Measurements from ENCODE around the gene TARP.

The TARP gene

GRCh38 chr7:38273286-38273995 is at the start of gene TARP:
TARP (minus strand) TSS chr7:38273636.
- DNase-seq (ENCODE audit: low read depth) = no peak

DNA sequence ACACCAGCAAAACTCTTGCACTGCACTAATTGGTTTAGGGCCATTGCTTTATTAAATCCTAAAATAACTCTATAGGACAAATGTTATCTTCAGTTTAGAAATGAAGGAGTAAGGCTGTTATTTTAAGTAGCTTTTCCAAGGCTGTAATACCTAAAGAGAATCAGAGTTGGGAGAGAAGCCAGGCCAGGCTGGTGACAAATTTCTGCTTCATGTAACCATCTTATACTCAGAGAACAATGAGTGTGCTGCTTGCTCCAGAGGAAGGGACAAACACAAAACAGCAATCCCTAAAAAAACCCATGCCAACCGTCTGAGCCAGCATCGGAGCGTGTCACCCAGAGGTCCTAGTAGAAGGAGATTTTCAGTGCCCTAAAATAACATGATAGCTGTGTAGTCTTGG is 49.7 kb upstream of the TARP start:
- DNase-seq (ENCODE audit: low read depth) = no peak

DNA sequence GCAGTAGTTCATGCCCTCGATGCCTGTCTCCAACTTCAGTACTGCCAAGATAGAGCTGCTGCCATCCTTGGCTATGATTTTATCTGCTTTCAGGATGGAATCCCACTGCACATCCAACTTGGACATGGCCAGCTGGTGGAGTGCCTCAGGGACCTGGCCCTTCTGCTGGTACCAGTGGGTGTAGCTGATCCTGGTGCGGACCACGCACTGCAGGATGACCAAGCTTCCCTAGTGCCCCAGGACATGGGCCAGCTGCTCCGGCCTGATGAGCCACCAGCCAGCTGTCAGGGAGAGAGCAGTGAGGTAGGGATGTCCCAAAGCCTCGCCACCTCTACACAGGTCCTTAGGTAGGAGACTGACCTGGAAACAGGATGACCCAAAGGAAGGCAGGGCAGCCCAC is 49.0 kb upstream of the TARP start:
- DNase-seq (ENCODE audit: low read depth) = no peak

DNA sequence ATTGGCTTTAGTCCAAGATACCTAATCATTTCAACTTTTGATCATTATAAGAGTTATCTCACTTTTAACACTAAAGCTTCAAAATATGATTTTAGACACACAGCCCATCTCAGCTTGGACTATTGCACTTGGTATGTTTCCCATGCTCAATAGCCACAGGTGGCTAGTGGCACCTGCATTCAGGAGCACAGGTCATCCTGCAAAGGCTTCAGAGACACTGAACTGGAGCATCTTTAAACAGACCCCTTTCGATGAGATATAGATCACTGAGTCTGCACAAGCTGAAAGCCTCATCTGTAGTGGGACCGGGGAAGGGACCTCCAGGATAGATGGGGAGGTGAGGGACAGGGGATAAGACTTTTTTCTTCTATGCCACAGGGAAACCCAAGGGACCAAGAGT is 48.5 kb upstream of the TARP start:
- no peak for DNase-seq (ENCODE audit: low read depth)

GRCh38 chr7:38321515-38321944 is 48.1 kb upstream of the TARP start:
- DNase-seq (ENCODE audit: low read depth) = no peak

GRCh38 chr7:38321050-38321449 is 47.6 kb upstream of the TARP start:
- no peak for DNase-seq (ENCODE audit: low read depth)

- no peak for DNase-seq (ENCODE audit: low read depth)
Measured at GRCh38 chr7:38319873-38320272, 46.4 kb upstream of the TARP start.

- no peak for DNase-seq (ENCODE audit: low read depth)
Measured at GRCh38 chr7:38318803-38319416, 45.5 kb upstream of the TARP start.

DNA sequence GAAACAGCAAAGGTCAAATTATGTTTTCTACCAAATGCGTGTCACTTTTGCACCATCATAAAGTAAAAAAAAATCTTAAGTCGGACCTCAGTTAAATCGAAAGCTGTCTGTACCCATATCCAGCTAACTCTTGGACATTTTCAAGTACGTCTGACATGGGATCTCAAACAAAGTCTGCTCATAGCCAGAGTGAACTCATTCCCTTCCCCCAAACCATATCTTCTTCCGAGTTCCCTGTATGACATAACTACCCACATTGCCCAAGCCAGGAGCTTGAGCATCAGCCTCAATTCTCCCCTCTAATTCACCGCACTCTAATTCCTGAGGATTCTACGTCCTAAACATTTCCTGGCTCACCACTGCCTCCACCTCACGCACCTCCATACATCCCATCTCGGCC is 44.8 kb upstream of the TARP start:
- DNase-seq (ENCODE audit: low read depth) = no peak

GRCh38 chr7:38317515-38317914 is 44.1 kb upstream of the TARP start:
- no peak for DNase-seq (ENCODE audit: low read depth)

DNA sequence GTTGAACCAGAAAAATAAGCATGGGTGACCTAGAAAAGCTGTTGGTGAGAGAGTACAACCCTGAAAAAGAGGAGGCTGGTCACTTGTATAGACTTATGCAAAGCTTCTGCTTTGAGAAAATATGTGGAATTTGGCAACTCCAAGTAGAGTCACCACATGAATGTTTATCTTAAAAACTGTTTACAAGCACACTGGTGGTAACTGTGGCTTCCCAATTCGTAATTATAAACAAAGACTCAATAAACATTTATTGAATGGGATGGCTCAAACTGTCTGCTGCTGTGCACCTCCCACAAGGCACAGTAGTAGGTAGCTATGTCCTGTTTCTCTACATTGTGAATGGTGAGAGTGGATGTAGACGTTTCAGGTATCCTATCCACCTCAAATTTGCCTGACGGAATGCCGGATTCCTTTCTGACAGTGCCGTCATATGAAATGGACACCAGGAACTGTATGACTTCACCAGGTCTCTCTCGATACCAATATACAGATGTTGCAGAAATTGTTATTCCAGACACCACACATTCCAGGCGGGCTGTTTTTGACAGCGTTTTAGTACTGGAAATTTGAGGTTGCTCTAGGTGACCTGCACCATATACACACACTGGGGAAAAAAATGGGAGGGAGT is 43.4 kb upstream of the TARP start:
- DNase-seq (ENCODE audit: low read depth) = no peak

DNA sequence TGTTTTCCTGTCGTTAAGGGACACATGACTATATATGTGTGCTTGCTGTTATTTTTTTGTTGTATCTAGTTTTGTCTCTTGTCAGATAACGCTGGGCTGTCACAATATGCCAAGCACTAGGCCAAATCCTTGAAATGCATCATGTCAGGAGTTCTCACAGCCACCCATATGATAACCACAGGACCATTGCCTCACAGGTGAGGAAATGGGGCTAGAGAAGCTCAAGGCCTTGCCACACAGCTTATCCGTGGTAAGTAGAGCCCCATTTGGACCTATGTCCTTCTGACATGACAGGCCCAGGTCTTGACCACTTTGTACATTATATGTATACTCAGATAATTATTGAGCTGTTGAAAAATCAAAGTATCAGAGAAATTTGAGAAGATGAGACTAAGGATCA is 42.0 kb upstream of the TARP start:
- DNase-seq (ENCODE audit: low read depth) = no peak

- no peak for DNase-seq (ENCODE audit: low read depth)
Measured at GRCh38 chr7:38312821-38313220, 39.4 kb upstream of the TARP start.

DNA sequence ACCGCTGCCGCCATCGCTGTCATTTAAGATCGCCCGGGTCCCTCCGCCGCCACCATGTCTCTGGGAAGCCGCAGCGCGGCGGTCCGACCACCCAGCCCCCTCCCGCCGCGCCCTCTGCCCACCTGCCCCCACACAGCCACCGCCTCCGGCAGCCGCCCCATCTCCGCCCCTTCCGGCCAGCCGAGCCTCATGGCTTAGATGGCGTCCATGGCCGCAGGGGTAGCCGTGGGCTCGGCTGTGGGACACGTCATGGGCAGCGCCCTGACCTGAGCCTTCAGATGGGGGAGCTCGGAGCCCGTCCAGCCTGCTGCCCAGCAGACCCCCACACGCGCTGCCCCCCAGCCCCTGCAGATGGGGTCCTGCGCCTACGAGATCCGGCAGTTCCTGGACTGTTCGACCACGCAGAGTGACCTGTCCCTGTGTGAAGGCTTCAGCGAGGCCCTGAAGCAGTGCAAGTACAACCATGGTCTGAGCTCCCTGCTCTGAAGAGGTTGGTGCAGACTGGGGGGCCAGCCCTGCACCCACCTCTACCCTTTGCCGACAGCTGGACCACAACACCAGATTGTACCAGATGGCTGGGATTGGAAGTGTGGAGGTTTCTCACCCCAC is 38.0 kb upstream of the TARP start:
- no peak for DNase-seq (ENCODE audit: low read depth)

GRCh38 chr7:38310591-38311101 is 37.2 kb upstream of the TARP start:
- DNase-seq (ENCODE audit: low read depth) = no peak

DNA sequence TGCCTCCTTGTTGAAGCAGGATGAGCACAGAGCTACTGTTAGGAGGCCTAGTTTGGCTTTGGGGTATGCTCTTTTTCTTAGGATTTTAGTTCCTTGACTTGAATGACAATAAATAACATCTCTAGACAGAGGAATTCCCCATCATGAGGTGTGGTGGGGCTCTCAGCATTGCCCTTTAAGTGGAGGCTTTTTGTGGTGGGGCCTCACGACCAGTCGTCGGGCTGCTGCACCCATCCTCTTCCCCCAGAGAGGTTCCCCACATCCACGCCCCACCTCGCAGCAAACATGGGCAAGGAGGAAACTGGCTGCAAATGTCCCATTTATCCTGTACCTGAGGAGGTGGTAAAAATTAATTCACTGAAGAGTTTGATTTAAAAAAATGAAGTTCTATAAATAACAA is 36.1 kb upstream of the TARP start:
- no peak for DNase-seq (ENCODE audit: low read depth)

- DNase-seq (ENCODE audit: low read depth) = no peak
Measured at GRCh38 chr7:38308140-38308539, 34.7 kb upstream of the TARP start.

- DNase-seq (ENCODE audit: low read depth) = no peak
Measured at GRCh38 chr7:38307640-38308039, 34.2 kb upstream of the TARP start.

DNA sequence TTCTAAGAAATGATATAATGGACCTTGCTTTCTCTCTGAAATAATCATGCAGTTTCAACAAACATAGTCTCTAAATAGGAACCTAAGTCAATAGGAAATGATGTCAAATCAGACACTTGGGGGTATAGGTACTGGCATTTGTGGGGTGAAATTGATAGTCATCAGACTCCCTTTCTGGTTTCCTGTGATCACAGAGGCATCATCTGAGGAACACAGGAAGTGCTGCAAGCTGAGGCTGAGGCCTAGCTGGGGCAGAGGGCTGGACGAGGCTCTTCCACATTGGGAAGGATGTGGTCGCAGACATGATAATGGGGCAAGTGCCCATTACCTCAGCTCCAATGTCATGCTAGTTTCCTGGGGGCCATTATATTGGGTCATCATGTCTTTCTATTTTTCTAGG is 33.5 kb upstream of the TARP start:
- DNase-seq (ENCODE audit: low read depth) = no peak

DNA sequence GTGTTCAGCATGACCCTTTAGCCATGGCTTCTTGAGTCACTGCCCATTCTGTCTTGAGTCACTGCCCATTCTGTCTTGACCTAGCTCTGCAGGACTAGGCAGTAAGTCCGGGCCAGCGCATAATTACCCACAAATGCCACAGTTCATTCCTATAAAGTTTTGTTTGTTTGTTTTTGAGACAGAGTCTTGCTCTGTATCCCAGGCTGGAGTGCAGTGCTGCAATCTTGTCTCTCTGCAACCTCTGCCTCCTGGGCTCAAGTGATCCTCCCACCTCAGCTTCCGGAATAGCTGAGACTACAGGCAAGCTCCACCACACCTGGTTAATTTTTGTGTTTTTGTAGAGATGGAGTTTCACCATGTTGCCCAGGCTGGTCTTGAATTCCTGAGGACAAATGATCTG is 32.7 kb upstream of the TARP start:
- DNase-seq (ENCODE audit: low read depth) = no peak

DNA sequence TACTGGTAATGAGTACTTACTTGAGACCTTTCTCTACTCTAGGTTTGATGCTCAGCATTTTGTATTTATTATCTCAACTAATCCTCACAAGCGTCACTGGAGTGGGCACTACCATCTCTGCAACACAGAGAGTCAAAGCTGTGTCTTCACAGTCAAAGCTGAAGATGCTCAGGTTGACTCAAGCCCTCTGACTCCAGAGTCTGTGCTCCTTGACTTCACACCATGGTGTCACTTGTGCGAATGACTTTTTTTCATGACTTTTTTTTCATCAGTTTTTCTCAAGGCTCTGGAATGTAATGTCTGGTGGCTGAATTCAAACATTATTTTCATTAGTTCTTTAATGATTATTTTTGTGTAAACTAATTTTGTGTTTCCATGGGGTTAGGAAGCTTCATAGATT is 30.4 kb upstream of the TARP start:
- no peak for DNase-seq (ENCODE audit: low read depth)

DNA sequence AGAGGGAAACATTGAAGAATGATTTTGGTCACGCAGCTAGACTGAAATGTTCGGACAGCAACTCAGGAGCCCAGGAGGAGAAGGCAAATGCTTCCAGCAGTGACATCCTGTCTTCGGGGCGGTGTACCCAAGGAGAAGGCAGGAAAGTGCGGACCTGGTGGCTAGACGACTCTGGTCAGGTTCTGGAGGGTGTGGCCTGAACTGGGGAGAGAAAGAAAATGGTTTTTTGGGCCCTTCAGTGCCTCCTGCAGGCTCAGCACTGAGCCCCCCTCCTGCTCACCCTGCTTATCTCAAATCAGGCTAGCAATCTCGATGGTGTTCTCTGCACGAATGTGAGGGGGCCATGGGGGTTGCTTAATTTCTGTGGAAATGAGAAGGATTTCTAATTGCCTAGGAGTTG is 26.7 kb upstream of the TARP start:
- no peak for DNase-seq (ENCODE audit: low read depth)

All from stimulated activated CD8-positive, alpha-beta memory T cell treated with anti-CD3 and anti-CD28 coated beads, Interleukin-7, amount 100 ng/mL, for 24 hours (primary cell).